ENCODE data around the gene ATF6.

The ATF6 gene

GRCh38 chr1:161987303-161987702, 221.2 kb downstream of the ATF6 start:
- ChIA-PET POLR2A (no interaction called here), CTCF (no interaction called here)
- TF ChIP-seq CTCF (IDR thresholded peaks at IDR 0.05; ENCODE audit: control extremely low read depth, extremely low read depth, low read depth, missing control alignments), result no peak
- no peak for DNase-seq (ENCODE audit: extremely low spot score)

- ChIA-PET POLR2A (no interaction called here), CTCF (no interaction called here)
- TF ChIP-seq CTCF (IDR thresholded peaks at IDR 0.05; ENCODE audit: control extremely low read depth, extremely low read depth, low read depth, missing control alignments), result no peak
- DNase-seq (ENCODE audit: extremely low spot score), result no peak
Measured at GRCh38 chr1:161987872-161988271, 221.8 kb downstream of the ATF6 start.

GRCh38 chr1:161988413-161988812, 222.3 kb downstream of the ATF6 start:
- ChIA-PET POLR2A (no interaction called here), CTCF (no interaction called here)
- DNase-seq (ENCODE audit: extremely low spot score), result no peak
- no peak for TF ChIP-seq CTCF (IDR thresholded peaks at IDR 0.05; ENCODE audit: control extremely low read depth, extremely low read depth, low read depth, missing control alignments)

GRCh38 chr1:161989108-161989507, 223.0 kb downstream of the ATF6 start:
- DNase-seq (ENCODE audit: extremely low spot score), result no peak
- TF ChIP-seq CTCF (IDR thresholded peaks at IDR 0.05; ENCODE audit: control extremely low read depth, extremely low read depth, low read depth, missing control alignments), result no peak
- ChIA-PET CTCF (no interaction called here), POLR2A (no interaction called here)

- CTCF ChIA-PET, result no interaction called here
- no peak for TF ChIP-seq CTCF (IDR thresholded peaks at IDR 0.05; ENCODE audit: control extremely low read depth, extremely low read depth, low read depth, missing control alignments)
- DNase-seq (ENCODE audit: extremely low spot score), result no peak
- POLR2A ChIA-PET, result no interaction called here
Measured at GRCh38 chr1:161989786-161990185, 223.7 kb downstream of the ATF6 start.

GRCh38 chr1:161993576-161993975, 227.5 kb downstream of the ATF6 start:
- TF ChIP-seq CTCF (IDR thresholded peaks at IDR 0.05; ENCODE audit: control extremely low read depth, extremely low read depth, low read depth, missing control alignments), result no peak
- ChIA-PET POLR2A (no interaction called here), CTCF (no interaction called here)
- DNase-seq (ENCODE audit: extremely low spot score), result no peak

- CTCF ChIA-PET, result interaction anchor here (1.0 kb wide), 1 partner anchor 15 kb away, joined by 4 read pairs; no protein-coding TSS in a partner anchor
- no peak for DNase-seq (ENCODE audit: extremely low spot score)
- POLR2A ChIA-PET, result no interaction called here
- no peak for TF ChIP-seq CTCF (IDR thresholded peaks at IDR 0.05; ENCODE audit: control extremely low read depth, extremely low read depth, low read depth, missing control alignments)
Measured at GRCh38 chr1:161994175-161994668, 228.1 kb downstream of the ATF6 start.
